ENCODE measurements around the gene ABHD5.

The ABHD5 gene

DNA sequence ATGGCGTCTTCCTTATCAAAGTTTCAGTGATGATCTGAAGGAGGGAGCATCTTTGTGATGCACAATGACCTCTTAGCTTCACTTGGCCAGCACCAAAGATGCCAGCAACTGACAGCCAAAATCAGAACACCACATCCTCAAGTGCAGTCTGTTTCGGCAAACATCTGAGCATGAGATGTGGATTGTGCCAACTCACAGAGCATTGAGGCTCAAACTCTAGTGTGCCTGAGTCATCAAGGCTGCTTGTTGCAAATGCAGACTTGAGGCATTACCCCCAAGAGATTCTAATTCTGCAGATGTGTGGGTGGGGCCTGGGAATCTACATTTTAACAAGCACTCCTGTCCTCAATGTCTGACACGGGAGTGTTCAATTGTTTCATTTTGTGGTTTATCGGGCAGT is 35.8 kb downstream of the ABHD5 start:
- DNase-seq = no peak

DNA sequence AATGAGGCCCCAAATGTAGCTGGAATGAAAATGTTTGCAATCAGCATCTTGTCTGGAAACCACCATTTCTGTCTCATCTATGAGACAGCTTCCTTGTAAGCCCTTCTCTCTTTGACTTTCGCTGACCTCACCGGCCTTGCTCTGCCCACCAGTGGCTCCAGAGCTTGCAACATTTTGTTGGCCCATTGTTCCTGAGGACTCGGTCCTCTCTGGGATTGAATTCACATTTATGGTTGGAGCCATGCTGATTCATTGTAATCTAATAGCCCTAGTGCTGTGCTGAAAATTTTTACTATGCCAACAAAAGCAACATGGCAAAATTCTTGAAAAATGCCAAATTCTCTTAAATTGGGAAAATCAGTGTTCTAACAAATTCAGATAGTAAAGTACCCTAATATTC is 37.2 kb downstream of the ABHD5 start:
- DNase-seq = no peak

- no peak for DNase-seq
Observed at GRCh38 chr3:43728476-43728875, 37.7 kb downstream of the ABHD5 start.

- DNase-seq = no peak
Observed at GRCh38 chr3:43728947-43729346, 38.2 kb downstream of the ABHD5 start.

DNA sequence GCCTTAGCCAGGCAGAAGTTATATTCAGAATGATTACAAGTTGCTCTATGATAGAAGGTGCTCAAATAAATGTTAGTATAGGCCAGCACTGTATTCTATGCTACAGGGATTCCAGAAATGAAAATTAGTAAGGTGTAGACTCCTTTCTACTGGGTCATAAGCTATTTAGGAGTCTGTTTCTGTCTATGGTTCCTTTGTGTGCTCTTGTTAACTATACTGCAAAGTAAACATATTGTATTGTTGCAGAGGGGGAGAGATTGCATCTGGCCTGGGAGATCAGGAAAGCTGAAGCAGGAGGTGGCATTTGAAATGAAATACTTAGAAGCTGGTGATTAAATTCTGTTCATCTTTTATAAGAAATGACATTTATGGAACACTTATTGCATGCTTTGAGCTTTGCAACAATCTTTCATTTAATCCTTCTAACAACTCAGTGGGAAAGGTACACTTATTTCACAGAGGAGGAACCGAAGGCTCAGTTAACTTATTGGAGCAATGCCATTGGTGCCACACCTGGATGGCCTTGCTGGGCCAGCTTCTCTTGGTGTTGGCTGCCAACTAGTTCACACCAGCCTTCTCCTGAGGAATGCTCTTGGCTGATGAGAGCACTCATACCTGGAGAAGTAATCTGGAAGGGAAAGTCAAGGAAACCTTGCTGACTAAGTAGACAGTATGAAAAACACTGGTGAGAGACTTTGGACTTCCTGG is 39.1 kb downstream of the ABHD5 start:
- DNase-seq = no peak

DNA sequence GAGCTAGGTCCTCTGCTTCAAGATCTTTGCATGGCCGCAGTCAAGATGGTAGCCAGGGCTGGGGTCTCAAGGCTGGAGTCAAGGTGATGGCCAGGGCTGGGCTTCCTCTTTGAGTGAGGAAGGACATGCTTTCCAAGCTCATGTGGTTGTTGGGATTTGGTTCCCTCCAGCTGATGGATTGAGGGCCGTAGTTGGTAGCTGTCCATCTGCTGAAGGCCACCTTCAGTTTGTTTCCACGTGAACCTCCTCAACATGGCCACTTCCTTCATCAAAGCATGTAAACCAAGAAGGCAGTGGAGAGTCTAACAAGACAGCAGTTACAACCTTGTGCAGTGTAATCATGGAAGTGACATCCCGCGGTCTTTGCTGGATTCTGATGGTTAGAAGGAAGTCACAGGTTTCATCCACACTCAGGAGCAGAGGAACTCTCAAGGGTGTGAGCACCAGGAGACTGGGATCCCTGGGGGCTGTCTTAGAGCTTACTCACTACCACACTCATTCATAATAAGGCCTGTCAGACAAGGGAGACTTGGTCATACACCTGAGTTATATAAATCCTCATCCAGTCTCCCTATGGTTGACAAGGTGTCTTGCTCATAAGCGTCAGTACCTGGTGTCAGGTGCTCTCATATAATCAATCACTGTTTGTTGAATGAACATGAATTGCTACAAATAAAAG is 42.1 kb downstream of the ABHD5 start:
- DNase-seq = no peak

DNA sequence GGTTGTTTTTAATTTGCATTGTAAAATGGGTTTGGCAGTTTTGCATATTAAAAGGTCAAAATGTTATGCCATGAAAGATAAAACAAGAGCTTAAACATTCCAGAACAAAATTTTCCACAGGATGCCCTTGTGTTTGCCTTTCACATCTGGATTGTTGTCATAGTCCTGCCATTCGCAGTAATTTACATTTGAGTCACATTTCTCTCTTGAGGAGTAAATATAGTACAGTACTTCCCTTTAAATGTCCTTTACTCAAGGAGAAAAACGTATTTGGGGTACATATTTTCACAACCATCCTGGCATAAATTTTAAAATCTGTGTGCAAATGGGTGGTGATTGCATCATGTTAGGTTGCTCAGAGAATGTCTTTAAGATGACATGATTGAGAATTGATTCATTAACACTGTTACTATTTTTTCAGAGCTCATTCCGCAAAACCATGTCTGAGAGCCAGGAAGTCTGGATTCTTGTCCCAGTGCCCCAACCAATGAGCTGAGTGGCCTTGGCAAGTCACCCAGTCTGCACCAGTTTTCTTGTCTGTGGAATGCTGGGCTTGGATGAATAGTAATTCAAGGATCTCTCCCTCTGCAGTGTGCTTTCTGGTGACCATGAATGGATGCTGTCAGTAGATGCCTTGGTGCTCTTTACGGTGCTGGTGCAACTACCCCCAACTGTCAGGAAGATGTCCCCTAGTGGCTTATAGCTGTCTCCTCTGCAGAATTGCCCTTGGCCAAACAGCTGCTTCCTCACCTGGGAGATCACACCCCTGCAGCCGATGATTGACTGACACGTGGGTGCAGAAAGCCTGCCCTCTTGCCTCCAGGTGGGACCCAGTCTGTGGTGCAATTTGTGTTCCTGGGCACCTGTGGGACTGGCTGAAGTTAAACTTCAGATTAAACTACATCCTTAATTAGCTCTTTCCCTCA is 43.0 kb downstream of the ABHD5 start:
- no peak for DNase-seq

DNA sequence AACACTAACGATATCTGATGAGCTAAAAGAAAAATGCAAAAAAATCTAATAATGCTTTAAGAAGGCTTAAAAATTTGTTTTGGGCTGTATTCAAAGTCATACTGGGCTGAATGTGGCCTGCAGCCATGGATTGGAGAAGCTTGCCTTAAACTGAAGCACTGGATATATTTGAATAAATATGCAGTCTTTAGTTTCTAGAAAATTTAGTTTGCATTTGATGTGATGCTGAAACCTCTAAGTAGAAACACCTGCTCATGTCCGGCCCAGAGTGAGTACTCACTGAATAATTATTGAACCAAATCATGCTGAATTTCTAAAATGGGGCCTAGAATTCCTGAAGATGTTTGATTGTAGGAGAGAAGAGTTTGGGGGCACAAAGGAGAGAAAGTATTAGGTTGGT is 43.9 kb downstream of the ABHD5 start:
- DNase-seq = no peak

GRCh38 chr3:43735618-43736017 is 44.9 kb downstream of the ABHD5 start:
- DNase-seq = no peak

DNA sequence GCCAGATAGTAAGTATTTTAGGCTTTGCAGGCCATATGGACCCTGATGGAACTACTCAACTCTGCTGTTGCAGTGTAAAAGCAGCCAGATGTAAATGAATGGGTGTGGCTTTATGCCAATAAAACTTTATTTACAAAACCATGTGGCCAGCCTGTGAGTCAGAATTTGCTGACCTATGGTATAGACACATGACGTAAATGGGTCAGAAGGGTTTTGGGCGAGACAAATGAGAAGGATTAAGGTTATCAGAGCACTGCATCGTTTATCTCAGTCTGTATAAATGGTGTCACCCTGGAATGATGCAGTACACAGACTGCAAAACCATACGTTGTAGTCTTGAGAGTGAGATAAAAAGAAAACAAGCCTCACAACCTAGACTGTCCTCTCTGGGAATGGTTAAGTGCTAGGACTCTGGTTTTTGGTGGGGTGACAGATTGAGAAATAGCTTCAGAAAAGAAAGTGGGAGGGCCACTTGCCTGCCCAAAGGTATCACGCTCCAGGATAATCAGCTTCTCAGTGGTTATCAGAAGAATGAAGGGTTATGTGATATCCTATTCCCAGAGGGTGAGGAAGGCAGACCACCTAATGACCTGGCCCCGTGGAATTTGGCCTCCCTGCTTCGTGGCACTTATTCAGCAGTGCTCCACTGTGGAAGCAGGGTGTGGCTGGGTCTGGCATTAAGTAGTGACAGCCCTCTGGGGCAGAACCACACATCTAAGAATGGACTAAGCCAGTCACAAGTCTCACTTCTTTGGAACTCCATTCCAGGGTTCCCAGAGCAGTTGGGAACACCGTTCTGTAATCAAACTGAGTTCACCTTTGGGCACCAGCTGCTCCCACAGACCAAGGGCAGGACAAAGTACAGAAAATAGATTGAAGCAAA is 46.1 kb downstream of the ABHD5 start:
- DNase-seq = no peak

DNA sequence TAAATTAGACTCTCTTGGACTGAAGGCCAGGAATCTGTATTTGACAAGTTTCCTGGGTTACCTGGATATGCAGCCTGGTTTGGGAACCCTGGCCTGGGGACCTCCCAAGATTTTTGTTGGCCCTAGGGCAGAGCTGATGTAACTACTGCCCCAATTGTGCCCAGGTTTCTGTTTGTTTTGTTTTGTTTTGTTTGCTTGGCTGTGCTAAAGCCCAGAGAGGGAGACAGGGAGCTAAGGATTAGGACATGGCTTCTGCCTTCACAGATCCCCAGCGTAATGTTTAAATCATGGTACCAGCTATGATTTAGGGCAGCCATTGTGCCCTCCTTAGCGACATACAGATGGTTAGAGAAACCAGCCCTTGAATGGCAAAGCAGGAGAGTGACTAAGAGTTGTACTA is 47.6 kb downstream of the ABHD5 start:
- DNase-seq = no peak

GRCh38 chr3:43742920-43743319 is 52.2 kb downstream of the ABHD5 start:
- no peak for DNase-seq

GRCh38 chr3:43747641-43748040 is 56.9 kb downstream of the ABHD5 start:
- no peak for DNase-seq

- no peak for DNase-seq
Observed at GRCh38 chr3:43748179-43748578, 57.4 kb downstream of the ABHD5 start.

GRCh38 chr3:43748645-43749044 is 57.9 kb downstream of the ABHD5 start:
- DNase-seq = no peak

DNA sequence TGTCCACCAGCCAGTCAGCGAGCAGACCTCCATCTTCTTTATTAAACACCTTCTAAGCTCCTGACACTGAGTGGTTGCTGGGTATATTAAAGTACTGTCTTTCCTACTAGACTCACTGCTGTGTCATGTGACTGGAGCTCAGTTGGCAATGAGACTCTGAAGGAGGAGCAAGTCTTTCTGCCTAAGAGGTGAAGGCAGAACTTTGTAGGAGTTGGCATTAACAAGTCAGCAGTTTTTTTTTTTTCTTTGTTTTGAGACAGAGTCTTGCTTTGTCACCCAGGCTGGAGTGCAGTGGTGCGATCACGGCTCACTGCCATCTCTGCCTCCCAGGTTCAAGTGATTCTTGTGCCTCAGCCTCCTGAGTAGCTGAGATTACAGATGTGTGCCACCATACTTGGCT is 62.2 kb downstream of the ABHD5 start:
- DNase-seq = no peak

GRCh38 chr3:43753741-43754715 is 63.3 kb downstream of the ABHD5 start:
- no peak for DNase-seq

DNA sequence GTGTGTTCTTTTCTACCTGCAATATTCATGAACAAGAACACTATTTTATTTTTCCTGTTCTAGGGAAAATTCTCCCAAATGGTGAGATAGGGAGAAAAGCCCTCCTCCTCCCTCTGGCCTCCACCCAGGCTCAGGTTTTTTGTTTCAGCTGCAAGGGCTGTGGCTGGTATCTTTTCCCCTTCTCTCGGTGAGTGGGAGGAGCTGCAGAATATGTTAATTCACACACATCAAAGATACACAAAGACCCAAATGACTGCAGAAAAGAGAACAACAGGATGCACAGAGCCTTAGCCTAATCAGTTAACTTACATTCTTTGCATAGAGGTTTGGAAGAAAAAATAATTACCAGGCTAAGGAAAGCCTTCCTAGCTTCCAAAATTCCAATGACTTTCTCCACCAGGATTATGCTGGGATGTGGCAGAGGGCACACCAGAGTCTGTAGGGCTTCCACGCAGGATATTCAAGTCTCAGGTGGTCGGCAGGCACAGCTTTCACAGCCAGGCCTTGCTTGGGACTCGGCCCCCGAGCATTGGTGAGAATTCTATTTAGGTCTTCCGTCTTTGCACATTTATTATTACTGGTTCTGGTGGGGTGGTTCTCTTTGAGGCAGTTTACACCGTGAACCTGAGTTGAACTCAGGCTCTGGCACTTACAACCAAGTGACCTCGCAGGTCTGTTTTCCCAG is 64.9 kb downstream of the ABHD5 start:
- DNase-seq = no peak

DNA sequence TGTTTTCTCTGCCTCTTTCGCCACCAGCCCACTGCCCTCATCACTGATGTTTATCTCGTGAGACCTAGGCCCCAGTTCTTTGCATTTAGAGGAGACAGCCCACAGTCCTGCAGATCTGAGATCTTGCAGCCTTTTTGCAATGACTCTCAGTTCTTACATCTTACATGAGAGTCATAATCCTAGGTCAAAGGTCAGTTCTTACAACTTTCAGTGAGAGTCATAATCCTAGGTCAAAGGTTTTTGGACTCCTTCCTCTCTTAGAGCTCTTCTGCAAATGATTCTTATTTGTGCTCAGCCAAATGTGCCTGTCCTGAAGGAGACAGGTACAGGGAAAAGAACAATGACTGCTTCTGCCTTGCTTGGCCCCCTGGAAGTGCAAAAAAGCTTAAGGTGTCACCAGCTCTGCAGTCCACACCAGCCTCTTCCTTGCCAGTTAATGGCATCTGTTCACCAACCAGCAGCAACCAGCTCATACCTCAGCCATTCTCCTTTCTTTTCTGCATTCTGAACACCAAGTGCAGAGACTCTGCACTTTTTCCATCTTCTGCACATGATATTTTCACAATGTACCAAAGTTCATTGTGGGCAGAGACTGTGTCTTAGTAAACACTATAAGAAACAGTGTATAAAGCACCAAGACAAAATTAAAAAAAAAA is 67.1 kb downstream of the ABHD5 start:
- no peak for DNase-seq

- DNase-seq = no peak
Observed at GRCh38 chr3:43758592-43759225, 68.0 kb downstream of the ABHD5 start.

All from activated CD8-positive, alpha-beta memory T cell treated with anti-CD3 and anti-CD28 coated beads, Interleukin-2, amount 50 U/mL, for 48 hours (primary cell).